ENCODE results near the gene CYB561D2. TPM values are rescaled to one million over a fixed set of nuclear protein-coding genes. Genes with fewer than 3 reads are reported as not detected.

CYB561D2 gene
- total RNA-seq, 4 donors from 2014 or later: 13.3 to 19.9 (median 17.8) TPM

- peak overlapping the region; percentile 93 to 97 (median 94) for H3K27ac ChIP-seq
- TF ChIP-seq CTCF (IDR thresholded peaks at IDR 0.05 in 4 of 5, conservative IDR thresholded peaks at IDR 0.05 in 1 of 5) (no peak), POLR2A (IDR thresholded peaks at IDR 0.05) (no peak)
- DNase-seq (peak; percentile 30 to 70), ATAC-seq (peak in 1 of 2 donors; percentile 40)
- peaks cover 48 to 50% of the 10 kb centered on the region in 2 donors for H3K4me1 ChIP-seq
- H3K27me3 ChIP-seq: no peaks in the 10 kb centered on the region
- no peaks in the 10 kb centered on the region for H3K9me3 ChIP-seq
- intact Hi-C loops (cut with DNase I; ENCODE audit: low total_unique reads) (loop anchor here (5.0 to 10.0 kb wide), 3 partner anchors 211 to 1038 kb away; partner anchors contain the start of genes C3orf18, CISH, HEMK1 and RBM15B), in situ Hi-C loops (cut with MboI; ENCODE audit: low sequenced_read_pairs in 4 of 4) (loop anchor here in 1 of 4 donors (25.0 kb wide), 1 partner anchor 181 kb away; no protein-coding TSS in a partner anchor)
- H3K4me3 ChIP-seq: peak overlapping the region; percentile 79 to 99 (median 82)
- H3K36me3 ChIP-seq: peaks cover 0 to 40% of the 10 kb centered on the region in 2 donors
Measured at GRCh38 chr3:50356553-50356952, 5.9 kb downstream of the CYB561D2 start.

GRCh38 chr3:50357481-50357880 lies 6.8 kb downstream of the CYB561D2 start:
- Histone ChIP-seq H3K4me1 (peaks cover 40 to 43% of the 10 kb centered on the region in 2 donors), H3K27ac (peak overlapping the region; percentile 93 to 97 (median 94)), H3K4me3 (peak overlapping the region; percentile 79 to 99 (median 82)), H3K27me3 (no peaks in the 10 kb centered on the region), H3K9me3 (no peaks in the 10 kb centered on the region), H3K36me3 (peaks cover 0 to 40% of the 10 kb centered on the region in 2 donors)
- intact Hi-C loops (cut with DNase I; ENCODE audit: low total_unique reads): loop anchor here (5.0 to 10.0 kb wide), 3 partner anchors 210 to 1037 kb away; partner anchors contain the start of genes C3orf18, CISH, HEMK1 and RBM15B
- TF ChIP-seq POLR2A (IDR thresholded peaks at IDR 0.05) (no peak), CTCF (IDR thresholded peaks at IDR 0.05 in 4 of 5, conservative IDR thresholded peaks at IDR 0.05 in 1 of 5) (no peak)
- DNase-seq (no peak), ATAC-seq (no peak)
- in situ Hi-C loops (cut with MboI; ENCODE audit: low sequenced_read_pairs in 4 of 4): loop anchor here in 1 of 4 donors (25.0 kb wide), 1 partner anchor 180 kb away; no protein-coding TSS in a partner anchor

- H3K27ac ChIP-seq: peak overlapping the region; percentile 93 to 97 (median 94)
- peaks cover 40 to 43% of the 10 kb centered on the region in 2 donors for H3K4me1 ChIP-seq
- peak overlapping the region; percentile 79 to 99 (median 82) for H3K4me3 ChIP-seq
- no peak for ATAC-seq
- TF ChIP-seq CTCF (IDR thresholded peaks at IDR 0.05 in 4 of 5, conservative IDR thresholded peaks at IDR 0.05 in 1 of 5) (no peak), POLR2A (IDR thresholded peaks at IDR 0.05) (no peak)
- no peak for DNase-seq
- H3K36me3 ChIP-seq: peaks cover 0 to 35% of the 10 kb centered on the region in 2 donors
- H3K27me3 ChIP-seq: no peaks in the 10 kb centered on the region
- intact Hi-C loops (cut with DNase I; ENCODE audit: low total_unique reads) (loop anchor here (5.0 to 10.0 kb wide), 3 partner anchors 209 to 1036 kb away; partner anchors contain the start of genes C3orf18, CISH, HEMK1 and RBM15B), in situ Hi-C loops (cut with MboI; ENCODE audit: low sequenced_read_pairs in 4 of 4) (loop anchor here in 1 of 4 donors (25.0 kb wide), 1 partner anchor 179 kb away; no protein-coding TSS in a partner anchor)
- no peaks in the 10 kb centered on the region for H3K9me3 ChIP-seq
Measured at GRCh38 chr3:50358355-50358910, 7.8 kb downstream of the CYB561D2 start.

GRCh38 chr3:50358911-50359759 lies 8.5 kb downstream of the CYB561D2 start, which contains the start of gene TMEM115:
Gene TMEM115 (minus strand): TSS chr3:50359521. CDS start chr3:50359063, 458 bp downstream.
- ATAC-seq (peak; percentile 97 to 99), DNase-seq (peak; percentile 99)
- in situ Hi-C loops (cut with MboI; ENCODE audit: low sequenced_read_pairs in 4 of 4): loop anchor here in 1 of 4 donors (25.0 kb wide), 1 partner anchor 178 kb away; no protein-coding TSS in a partner anchor
- TF ChIP-seq POLR2A (IDR thresholded peaks at IDR 0.05): peak; percentile 75 to 79
- no peak for TF ChIP-seq CTCF (IDR thresholded peaks at IDR 0.05 in 4 of 5, conservative IDR thresholded peaks at IDR 0.05 in 1 of 5)
- H3K36me3 ChIP-seq: peaks cover 0 to 28% of the 10 kb centered on the region in 2 donors
- H3K4me3 ChIP-seq: peak within 1 kb of the TSS; percentile 79 to 99 (median 82)
- H3K27me3 ChIP-seq: no peaks in the 10 kb centered on the region
- no peaks in the 10 kb centered on the region for H3K9me3 ChIP-seq
- H3K27ac ChIP-seq: peak within 1 kb of the TSS; percentile 93 to 97 (median 94)
- peaks cover 40 to 43% of the 10 kb centered on the region in 2 donors for H3K4me1 ChIP-seq
- intact Hi-C loops (cut with DNase I; ENCODE audit: low total_unique reads): loop anchor here (5.0 to 10.0 kb wide), 3 partner anchors 208 to 1036 kb away; partner anchors contain the start of genes C3orf18, CISH, HEMK1 and RBM15B

All from gastrocnemius medialis (tissue), 4 donors.